HEK293 (cell line): ENCODE results near the gene FCN3.

Experiments used
- CTCF ChIA-PET: fragments of 350-600 bp; formaldehyde crosslinking; extraction: SDS; loops from one replicate; lab custom pipeline; 2021; ENCODE audit warnings: antibody characterized with exemption; lab: Yijun Ruan, JAX
- POLR2A ChIA-PET: fragments of 300-600 bp; formaldehyde crosslinking; extraction: SDS; loops from one replicate; lab custom pipeline; 2020; ENCODE audit warnings: antibody characterized with exemption, inconsistent platforms; lab: Yijun Ruan, JAX
- H3K27ac ChIP-seq: fragments of 200-500 bp; sonication (Bioruptor generic); 2 replicates; pipeline ENCODE4 v1.5.1; 2014; ENCODE audit warnings: low read depth, low read length, control low read depth, inconsistent platforms; ENCODE audit errors: extremely low read depth
- H3K36me3 ChIP-seq, 2 experiments: fragments of 200-500 bp in 1 of 2; sonication (Bioruptor generic) in 1 of 2; 1 replicate in 1 of 2; 2 replicates in 1 of 2; pipeline ENCODE4 v1.5.1; 2014 to 2017; ENCODE audit warnings: inconsistent platforms in 2 of 2, low read length in 2 of 2; ENCODE audit not compliant: control insufficient read depth in 2 of 2, insufficient read depth in 1 of 2
- H3K4me1 ChIP-seq: fragments of 200-500 bp; sonication (Bioruptor generic); 2 replicates; pipeline ENCODE4 v1.5.1; 2014; ENCODE audit warnings: mild to moderate bottlenecking, low read length, inconsistent platforms; ENCODE audit not compliant: control insufficient read depth, insufficient read depth
- H3K4me3 ChIP-seq: 2 replicates; pipeline ENCODE4 v1.5.1; 2011; ENCODE audit warnings: low read depth, mild to moderate bottlenecking, control low read depth, low read length, moderate library complexity
- H3K9me3 ChIP-seq: fragments of 200-500 bp; sonication (Bioruptor generic); 2 replicates; pipeline ENCODE4 v1.5.1; 2014; ENCODE audit warnings: low read depth, low read length, inconsistent platforms; ENCODE audit not compliant: control insufficient read depth, insufficient read depth
- BCL11A ChIP-seq: fragments of 450-650 bp; formaldehyde crosslinking; IDR thresholded peaks from 2 replicates; pipeline ENCODE4 v1.5.1; 2016; ENCODE audit warnings: low read depth, missing biosample characterization, missing genetic modification characterization
- GLIS1 ChIP-seq: fragments of 450-650 bp; formaldehyde crosslinking; IDR thresholded peaks from 2 replicates; pipeline ENCODE4 v1.5.1; 2016; ENCODE audit warnings: missing biosample characterization, missing genetic modification characterization
- GLIS2 ChIP-seq: fragments of 450-650 bp; formaldehyde crosslinking; IDR thresholded peaks from 2 replicates; pipeline ENCODE4 v1.5.1; 2016; ENCODE audit warnings: missing biosample characterization, missing genetic modification characterization
- PRDM2 ChIP-seq: fragments of 450-650 bp; formaldehyde crosslinking; IDR thresholded peaks from 2 replicates; pipeline ENCODE4 v1.5.1; 2016; ENCODE audit warnings: missing biosample characterization, missing genetic modification characterization, borderline replicate concordance
- RBAK ChIP-seq: fragments of 450-650 bp; formaldehyde crosslinking; IDR thresholded peaks from 2 replicates; pipeline ENCODE4 v1.5.1; 2016; ENCODE audit warnings: missing biosample characterization, missing genetic modification characterization
- SP2 ChIP-seq: fragments of 450-650 bp; formaldehyde crosslinking; IDR thresholded peaks from 2 replicates; pipeline ENCODE4 v1.5.1; 2016; ENCODE audit warnings: missing biosample characterization, missing genetic modification characterization
- SP3 ChIP-seq: fragments of 450-650 bp; formaldehyde crosslinking; IDR thresholded peaks from 2 replicates; pipeline ENCODE4 v1.5.1; 2016; ENCODE audit warnings: missing biosample characterization, missing genetic modification characterization
- SP7 ChIP-seq: fragments of 450-650 bp; formaldehyde crosslinking; IDR thresholded peaks from 2 replicates; pipeline ENCODE4 v1.5.1; 2016; ENCODE audit warnings: missing biosample characterization, missing genetic modification characterization
- ZBTB1 ChIP-seq: fragments of 450-650 bp; formaldehyde crosslinking; IDR thresholded peaks from 2 replicates; pipeline ENCODE4 v1.5.1; 2016; ENCODE audit warnings: missing biosample characterization, missing genetic modification characterization
- ZBTB17 ChIP-seq: fragments of 450-650 bp; formaldehyde crosslinking; IDR thresholded peaks from 2 replicates; pipeline ENCODE4 v1.5.1; 2016; ENCODE audit warnings: missing biosample characterization, missing genetic modification characterization
- ZBTB21 ChIP-seq: fragments of 450-650 bp; formaldehyde crosslinking; IDR thresholded peaks from 2 replicates; pipeline ENCODE4 v1.5.1; 2017; ENCODE audit warnings: missing biosample characterization, missing genetic modification characterization
- ZBTB6 ChIP-seq: fragments of 450-650 bp; formaldehyde crosslinking; IDR thresholded peaks from 2 replicates; pipeline ENCODE4 v1.5.1; 2017; ENCODE audit warnings: missing biosample characterization, missing genetic modification characterization
- ZNF239 ChIP-seq: fragments of 450-650 bp; formaldehyde crosslinking; IDR thresholded peaks from 2 replicates; pipeline ENCODE4 v1.5.1; 2016; ENCODE audit warnings: missing biosample characterization, missing genetic modification characterization
- ZNF248 ChIP-seq: fragments of 450-650 bp; formaldehyde crosslinking; IDR thresholded peaks from 2 replicates; pipeline ENCODE4 v1.5.1; 2017; ENCODE audit warnings: missing biosample characterization, missing genetic modification characterization
- ZNF391 ChIP-seq: fragments of 450-650 bp; formaldehyde crosslinking; IDR thresholded peaks from 2 replicates; pipeline ENCODE4 v1.5.1; 2016; ENCODE audit warnings: low read depth, missing biosample characterization, missing genetic modification characterization, borderline replicate concordance
- ZNF473 ChIP-seq: fragments of 450-650 bp; formaldehyde crosslinking; IDR thresholded peaks from 2 replicates; pipeline ENCODE4 v1.5.1; 2017; ENCODE audit warnings: missing biosample characterization, missing genetic modification characterization
- ZNF48 ChIP-seq: fragments of 450-650 bp; formaldehyde crosslinking; IDR thresholded peaks from 2 replicates; pipeline ENCODE4 v1.5.1; 2016; ENCODE audit warnings: missing biosample characterization, missing genetic modification characterization
- ZNF513 ChIP-seq: fragments of 450-650 bp; IDR thresholded peaks from 2 replicates; pipeline ENCODE4 v1.5.1; 2018; ENCODE audit warnings: missing biosample characterization, missing genetic modification characterization
- ZNF555 ChIP-seq: fragments of 450-650 bp; formaldehyde crosslinking; conservative IDR thresholded peaks from 2 replicates; pipeline ENCODE4 v1.5.1; 2017; ENCODE audit warnings: missing biosample characterization, mild to moderate bottlenecking, missing genetic modification characterization, inconsistent platforms
- ZNF610 ChIP-seq: fragments of 450-650 bp; formaldehyde crosslinking; IDR thresholded peaks from 2 replicates; pipeline ENCODE4 v1.5.1; 2016; ENCODE audit warnings: missing biosample characterization, missing genetic modification characterization, borderline replicate concordance
- ZNF658 ChIP-seq: fragments of 450-650 bp; formaldehyde crosslinking; IDR thresholded peaks from 2 replicates; pipeline ENCODE4; 2016; ENCODE audit warnings: missing biosample characterization, missing genetic modification characterization
- ZNF777 ChIP-seq: fragments of 450-650 bp; formaldehyde crosslinking; IDR thresholded peaks from 2 replicates; pipeline ENCODE4 v1.5.1; 2017; ENCODE audit warnings: missing biosample characterization, missing genetic modification characterization, borderline replicate concordance
- ZNF791 ChIP-seq: fragments of 450-650 bp; formaldehyde crosslinking; IDR thresholded peaks from 2 replicates; pipeline ENCODE4 v1.5.1; 2016; ENCODE audit warnings: missing biosample characterization, missing genetic modification characterization
- TF ChIP-seq, protein P1 (sequence below): fragments of 450-650 bp; formaldehyde crosslinking; IDR thresholded peaks from 2 replicates; pipeline ENCODE4 v1.5.1; 2016; ENCODE audit warnings: missing biosample characterization, missing genetic modification characterization
- TF ChIP-seq, protein P2 (sequence below): fragments of 450-650 bp; formaldehyde crosslinking; IDR thresholded peaks from 2 replicates; pipeline ENCODE4 v1.5.1; 2016; ENCODE audit warnings: missing biosample characterization, missing genetic modification characterization

Gene FCN3

DNA sequence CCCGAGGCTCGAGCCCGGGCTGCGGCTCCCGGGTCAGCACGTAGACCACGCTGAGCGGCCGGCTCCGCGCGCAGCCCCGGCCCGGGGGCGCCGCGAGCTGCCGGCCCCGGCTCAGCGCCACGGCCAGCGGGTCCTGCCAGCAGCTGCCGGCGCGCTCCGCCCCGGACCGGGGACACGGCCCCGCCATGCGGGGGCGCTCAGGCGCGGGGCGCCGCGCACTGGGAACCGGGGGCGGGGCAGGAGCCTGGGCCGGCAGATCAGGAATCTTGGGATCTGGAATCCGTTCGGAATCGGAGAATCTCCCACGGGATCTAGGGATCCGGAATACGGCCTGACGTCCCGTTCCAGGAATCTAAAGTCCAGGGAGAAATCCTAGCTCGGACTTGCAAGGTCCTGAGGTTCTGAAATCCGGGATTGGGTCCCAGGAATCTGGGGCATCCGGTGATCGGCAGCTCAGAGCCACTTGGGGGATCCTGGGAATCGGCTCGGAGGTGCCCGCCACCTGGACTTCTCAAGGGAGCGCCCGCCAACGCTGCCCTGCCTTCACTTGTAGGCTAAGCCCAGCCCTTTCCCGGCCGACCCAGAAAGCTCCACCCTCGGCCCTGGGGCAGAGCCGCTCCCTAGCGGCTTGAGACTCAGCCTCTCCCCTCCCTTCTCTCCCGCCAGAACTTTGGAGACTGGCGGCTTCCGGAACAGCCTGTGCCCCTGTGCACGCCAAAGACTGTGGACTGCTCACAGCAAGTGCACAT lies 8.0 kb downstream of the FCN3 start, which contains the start of gene MAP3K6 (continued):
- TF ChIP-seq ZBTB21 (tag by site-specific recombination) (no peak), ZBTB17 (tag by site-specific recombination) (peak; percentile 92), ZNF610 (tag by site-specific recombination) (peak; percentile 98), SP2 (tag by site-specific recombination) (peak; percentile 84), ZNF777 (tag by site-specific recombination) (no peak), ZNF391 (tag by site-specific recombination) (0 out of 2 replicates have a peak, but pooled peaks have one; percentile 17), GLIS1 (tag by site-specific recombination) (peak; percentile 49), GLIS2 (tag by site-specific recombination) (peak; percentile 34), ZNF48 (tag by site-specific recombination) (no peak), SP3 (tag by site-specific recombination) (peak; percentile 72)

GRCh38 chr1:27366113-27366410 lies 8.6 kb downstream of the FCN3 start:
- H3K4me1 ChIP-seq = peaks cover 2% of the 10 kb centered on the region; the same call in 1 of the 2 replicates
- ChIA-PET CTCF (interaction anchor here (0.6 to 5.1 kb wide), 29 partner anchors 10 to 1896 kb away, joined by 3 to 84 read pairs (median 5); partner anchors contain the start of gene CD164L2), POLR2A (interaction anchor here (0.5 to 2.6 kb wide), 29 partner anchors 9 to 1216 kb away, joined by 3 to 23 read pairs (median 4); partner anchors contain the start of genes AHDC1, SLC9A1, STX12 and SYTL1)
- H3K36me3 ChIP-seq = peaks cover 0 to 31% of the 10 kb centered on the region in 2 experiments; a peak in 1 of 3 replicates
- H3K27ac ChIP-seq = peak overlapping the region; percentile 78
- peak overlapping the region; percentile 60 for H3K4me3 ChIP-seq
- no peaks in the 10 kb centered on the region for H3K9me3 ChIP-seq
- TF ChIP-seq ZNF658 (no peak), SP2 (tag by site-specific recombination) (peak; percentile 3; the same call in 1 of the 2 replicates), ZBTB1 (no peak), BCL11A (tag by site-specific recombination) (no peak), ZNF791 (no peak), ZNF513 (no peak), GLIS1 (tag by site-specific recombination) (peak; percentile 50; the same call in 1 of the 2 replicates), GLIS2 (tag by site-specific recombination) (peak; percentile 73), RBAK (tag by site-specific recombination) (no peak), ZNF473 (tag by site-specific recombination) (no peak), PRDM2 (tag by site-specific recombination) (no peak), ZBTB6 (tag by site-specific recombination) (peak; percentile 95), ZNF555 (tag by site-specific recombination) (no peak), ZNF248 (tag by site-specific recombination) (no peak), ZNF239 (tag by site-specific recombination) (no peak), SP7 (tag by site-specific recombination) (no peak)
- TF ChIP-seq, protein P1, sequence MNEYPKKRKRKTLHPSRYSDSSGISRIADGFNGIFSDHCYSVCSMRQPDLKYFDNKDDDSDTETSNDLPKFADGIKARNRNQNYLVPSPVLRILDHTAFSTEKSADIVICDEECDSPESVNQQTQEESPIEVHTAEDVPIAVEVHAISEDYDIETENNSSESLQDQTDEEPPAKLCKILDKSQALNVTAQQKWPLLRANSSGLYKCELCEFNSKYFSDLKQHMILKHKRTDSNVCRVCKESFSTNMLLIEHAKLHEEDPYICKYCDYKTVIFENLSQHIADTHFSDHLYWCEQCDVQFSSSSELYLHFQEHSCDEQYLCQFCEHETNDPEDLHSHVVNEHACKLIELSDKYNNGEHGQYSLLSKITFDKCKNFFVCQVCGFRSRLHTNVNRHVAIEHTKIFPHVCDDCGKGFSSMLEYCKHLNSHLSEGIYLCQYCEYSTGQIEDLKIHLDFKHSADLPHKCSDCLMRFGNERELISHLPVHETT (tag by site-specific recombination) = no peak
- TF ChIP-seq, protein P2, sequence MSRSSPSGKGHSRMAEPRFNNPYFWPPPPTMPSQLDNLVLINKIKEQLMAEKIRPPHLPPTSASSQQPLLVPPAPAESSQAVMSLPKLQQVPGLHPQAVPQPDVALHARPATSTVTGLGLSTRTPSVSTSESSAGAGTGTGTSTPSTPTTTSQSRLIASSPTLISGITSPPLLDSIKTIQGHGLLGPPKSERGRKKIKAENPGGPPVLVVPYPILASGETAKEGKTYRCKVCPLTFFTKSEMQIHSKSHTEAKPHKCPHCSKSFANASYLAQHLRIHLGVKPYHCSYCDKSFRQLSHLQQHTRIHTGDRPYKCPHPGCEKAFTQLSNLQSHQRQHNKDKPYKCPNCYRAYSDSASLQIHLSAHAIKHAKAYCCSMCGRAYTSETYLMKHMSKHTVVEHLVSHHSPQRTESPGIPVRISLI (tag by site-specific recombination) = no peak
